Fibroblast of upper back skin (primary cell): ENCODE measurements around the gene UNC5C.

ENCODE experiments used
- DNase-seq: peaks from one replicate; pipeline ENCODE4 v3.0.0-alpha.2; 2013

The UNC5C gene

DNA sequence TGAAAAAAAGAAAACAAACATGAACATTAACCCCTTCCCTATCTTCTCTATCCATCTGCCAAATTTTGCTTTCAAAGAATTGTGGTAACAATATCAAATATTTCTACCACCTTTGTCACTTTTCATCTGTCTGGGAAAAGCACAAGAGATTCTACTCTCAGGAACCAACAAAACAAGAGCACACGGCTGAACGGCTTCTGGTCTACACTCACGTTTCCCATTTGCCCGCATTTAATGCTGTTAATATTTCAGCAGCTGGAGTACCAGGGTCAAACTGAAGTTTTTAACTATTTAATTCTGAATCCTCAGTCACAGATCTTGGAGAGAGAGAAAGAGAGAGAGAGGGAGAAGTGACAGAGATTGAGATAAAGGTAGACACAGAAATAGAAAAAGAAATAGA, 91.4 kb downstream of the UNC5C start:
- DNase-seq, result no peak

- DNase-seq, result no peak
Measured at GRCh38 chr4:95450294-95450693, 98.5 kb downstream of the UNC5C start.

GRCh38 chr4:95446173-95446572, 102.6 kb downstream of the UNC5C start:
- no peak for DNase-seq

DNA sequence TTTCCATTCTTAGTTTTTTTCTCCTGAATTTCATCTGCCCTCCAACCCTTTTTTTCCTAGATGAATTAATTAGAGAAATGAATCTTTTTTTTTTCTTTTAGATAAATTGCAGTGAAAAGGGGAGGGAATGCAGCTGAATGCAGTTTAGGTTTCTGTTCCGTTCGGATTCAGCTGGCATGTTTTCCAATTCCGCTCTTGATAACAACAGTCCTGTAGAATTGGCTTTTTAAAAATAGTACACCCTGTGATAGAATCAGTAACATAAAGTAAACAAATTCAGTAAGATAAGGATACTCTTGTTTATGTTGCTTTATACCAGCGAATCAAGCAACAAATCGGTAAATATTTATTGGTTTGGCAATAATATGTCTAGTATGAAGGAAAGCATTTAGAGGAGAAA, 103.5 kb downstream of the UNC5C start:
- DNase-seq, result no peak

DNA sequence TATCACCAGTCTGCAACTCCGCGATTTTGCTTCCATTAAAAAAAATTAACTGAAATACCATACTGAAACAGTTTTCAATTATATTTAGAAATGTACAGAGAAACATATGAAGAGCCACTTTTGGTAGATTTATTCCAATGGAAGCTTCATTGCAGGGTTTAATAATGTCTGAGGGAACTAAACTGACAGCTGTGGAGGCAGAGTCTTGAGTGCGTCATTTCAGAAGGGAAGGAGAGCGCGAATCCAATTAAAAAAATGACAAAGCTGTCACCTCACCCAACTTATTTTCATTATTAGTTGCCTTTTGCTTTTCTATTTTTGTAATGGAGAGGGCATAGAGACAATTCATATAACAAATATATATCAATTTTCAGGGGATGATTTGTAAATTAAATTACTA, 104.0 kb downstream of the UNC5C start:
- DNase-seq, result no peak

GRCh38 chr4:95439896-95440295, 108.9 kb downstream of the UNC5C start:
- DNase-seq, result no peak

DNA sequence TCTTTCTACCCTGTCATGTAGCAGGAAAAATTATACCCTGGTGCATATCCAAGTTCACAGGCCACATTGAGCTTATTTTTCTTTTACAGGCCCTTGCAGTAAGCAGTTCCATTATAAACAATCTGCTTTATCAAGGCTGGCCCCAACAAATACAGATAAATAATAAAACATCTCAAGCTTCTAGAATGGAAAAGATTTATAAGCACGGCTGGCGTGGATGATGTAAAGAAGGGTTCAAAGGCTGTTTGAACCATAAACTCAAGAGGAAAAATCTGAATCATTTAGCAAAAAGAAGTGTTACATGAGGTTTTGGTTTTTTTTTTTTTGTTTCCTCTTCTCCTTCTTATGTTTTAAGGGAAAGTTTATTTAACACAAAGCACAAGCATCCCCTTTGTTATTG, 109.7 kb downstream of the UNC5C start:
- DNase-seq, result no peak

DNA sequence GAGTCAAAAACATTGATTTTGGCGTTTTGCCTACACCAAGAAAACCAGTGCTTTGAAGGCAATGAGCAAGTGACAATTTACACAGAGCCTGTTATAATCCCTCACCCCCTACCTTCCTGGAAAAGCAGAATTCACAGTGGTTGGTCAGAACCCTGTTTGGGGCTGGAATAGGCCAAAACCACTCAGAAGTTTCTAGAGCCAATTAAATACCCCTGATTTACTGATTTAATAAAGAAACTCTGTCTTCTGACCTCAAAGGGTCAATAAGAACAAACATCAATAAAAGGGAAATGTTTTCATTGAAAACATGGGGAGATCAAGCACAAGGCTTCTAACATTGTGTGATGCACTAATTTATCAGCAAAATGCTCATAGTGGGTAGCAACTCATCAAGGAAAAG, 116.3 kb downstream of the UNC5C start:
- no peak for DNase-seq

DNA sequence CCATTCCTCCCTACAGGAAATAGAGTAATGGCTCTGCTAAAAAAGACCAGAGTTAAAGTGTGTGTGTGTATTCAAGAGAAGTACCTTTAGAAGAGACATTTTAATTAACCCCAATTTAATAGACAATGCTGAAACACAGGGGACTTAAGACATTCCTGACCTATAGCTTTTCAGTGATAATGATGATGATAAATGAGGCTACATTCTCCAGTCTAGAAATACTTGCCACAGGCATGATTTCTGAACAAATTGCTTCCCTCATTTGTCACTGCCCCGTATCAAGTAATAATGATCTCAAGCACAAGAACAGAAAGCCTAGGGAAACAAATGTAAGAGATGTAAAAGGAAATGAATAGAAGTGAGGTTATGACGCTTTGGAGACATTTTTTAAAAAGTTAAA, 117.1 kb downstream of the UNC5C start:
- no peak for DNase-seq

DNA sequence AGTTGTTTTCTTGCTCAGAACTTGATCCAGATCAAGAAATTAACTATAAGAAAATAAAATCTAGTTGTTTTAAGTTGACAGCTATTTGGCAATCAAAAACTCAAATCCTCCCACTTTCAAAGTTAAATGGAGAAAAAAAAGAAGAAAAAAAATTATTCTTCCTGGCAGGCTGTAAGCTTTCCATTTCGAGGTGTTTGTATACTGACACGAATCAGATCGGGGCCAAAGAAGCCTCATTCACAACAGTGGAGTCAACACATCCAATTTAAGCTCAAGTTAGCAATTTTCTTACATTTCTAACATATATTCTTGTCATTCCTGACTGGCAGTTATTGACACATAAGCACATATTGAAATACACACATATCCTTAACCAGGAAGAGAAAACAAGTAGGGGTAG, 119.4 kb downstream of the UNC5C start:
- DNase-seq, result no peak

DNA sequence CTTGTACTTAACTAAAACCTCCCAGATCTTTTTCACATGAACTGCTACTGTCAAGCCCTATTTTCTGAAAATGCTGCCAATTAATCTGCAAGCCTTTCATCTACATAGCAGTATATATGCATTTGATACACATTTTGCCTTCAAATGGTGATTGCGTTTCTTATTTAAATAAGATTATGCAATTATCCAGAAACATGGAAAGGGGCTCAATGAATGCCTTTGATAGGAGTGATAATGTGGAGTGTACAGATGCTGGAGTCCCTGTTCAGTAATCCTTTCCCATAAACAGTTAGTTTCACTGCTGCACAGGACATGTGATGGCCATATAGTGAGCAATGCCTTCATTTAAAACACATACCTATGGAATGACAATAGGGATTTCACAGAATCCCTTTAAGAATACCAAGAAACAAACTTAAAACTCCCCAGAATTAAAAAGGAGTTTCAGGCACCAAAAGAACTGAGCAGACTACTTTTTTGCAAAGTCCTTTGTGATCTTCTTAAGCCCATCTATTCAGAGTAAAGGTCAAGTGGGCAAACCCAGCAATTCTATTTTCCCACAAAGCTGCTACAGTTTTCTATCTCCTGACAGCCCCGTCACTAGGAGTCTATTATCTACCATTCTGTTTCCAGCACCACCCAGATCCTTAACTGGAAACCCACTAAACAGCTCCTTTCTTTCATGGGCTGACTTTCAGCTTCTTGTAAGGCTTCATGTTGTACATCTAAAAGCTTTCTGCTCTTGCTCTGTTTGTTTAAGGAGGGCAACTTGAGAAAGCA, 120.3 kb downstream of the UNC5C start:
- no peak for DNase-seq

GRCh38 chr4:95426455-95426854, 122.3 kb downstream of the UNC5C start:
- DNase-seq, result no peak

DNA sequence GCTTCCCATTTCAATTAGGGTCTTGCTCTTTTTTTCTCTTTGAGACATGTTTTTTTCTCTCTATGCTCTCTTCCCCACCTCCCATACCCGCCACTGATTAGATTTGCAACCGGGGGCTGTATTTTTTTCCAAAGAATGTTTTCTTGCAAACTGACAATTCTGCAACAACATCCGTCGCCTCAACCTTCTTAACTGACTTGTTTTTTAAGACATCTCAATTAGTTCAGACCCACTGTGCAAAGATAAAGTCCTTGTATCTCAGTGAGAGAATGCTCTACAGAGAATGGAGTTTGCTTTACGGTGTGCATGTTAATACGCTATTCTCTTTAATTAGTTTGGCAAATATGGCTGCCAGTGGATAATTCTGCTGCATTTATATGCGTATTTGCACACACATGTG, 126.3 kb downstream of the UNC5C start:
- no peak for DNase-seq

GRCh38 chr4:95421869-95422268, 126.9 kb downstream of the UNC5C start:
- DNase-seq, result no peak

- DNase-seq, result no peak
Measured at GRCh38 chr4:95417531-95417930, 131.2 kb downstream of the UNC5C start.

GRCh38 chr4:95415346-95415771, 133.4 kb downstream of the UNC5C start:
- peak; percentile 8 for DNase-seq

- peak; percentile 5 for DNase-seq
Measured at GRCh38 chr4:95411371-95412088, 137.2 kb downstream of the UNC5C start.

DNA sequence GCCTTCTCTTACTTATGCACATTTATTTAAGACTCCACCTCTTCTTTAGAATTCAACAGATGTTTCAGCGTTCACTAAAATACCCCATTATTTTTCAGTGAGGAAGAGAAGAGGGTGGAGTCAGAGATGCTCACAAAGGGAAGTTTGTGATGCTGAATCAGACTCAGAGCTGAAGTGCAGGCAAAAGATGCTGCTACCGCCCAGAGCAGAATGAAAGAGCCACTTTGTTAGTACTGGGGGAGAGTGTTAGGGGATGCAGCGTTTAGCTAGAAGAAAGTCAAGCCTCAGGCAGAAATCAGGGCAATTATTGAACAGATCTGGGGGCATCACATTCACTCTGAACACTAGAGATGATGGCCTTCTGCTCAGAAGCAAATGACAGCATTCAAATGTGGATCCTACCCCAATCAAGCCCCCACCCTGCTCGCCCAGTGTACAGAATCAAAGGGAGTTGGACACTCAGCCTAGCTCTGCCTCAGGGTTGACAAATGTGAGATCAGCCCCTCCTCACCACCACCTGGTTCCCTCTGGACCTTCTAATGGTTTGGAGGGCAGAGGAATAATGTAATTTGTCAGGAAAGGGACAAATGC, 138.3 kb downstream of the UNC5C start:
- DNase-seq, result no peak

DNA sequence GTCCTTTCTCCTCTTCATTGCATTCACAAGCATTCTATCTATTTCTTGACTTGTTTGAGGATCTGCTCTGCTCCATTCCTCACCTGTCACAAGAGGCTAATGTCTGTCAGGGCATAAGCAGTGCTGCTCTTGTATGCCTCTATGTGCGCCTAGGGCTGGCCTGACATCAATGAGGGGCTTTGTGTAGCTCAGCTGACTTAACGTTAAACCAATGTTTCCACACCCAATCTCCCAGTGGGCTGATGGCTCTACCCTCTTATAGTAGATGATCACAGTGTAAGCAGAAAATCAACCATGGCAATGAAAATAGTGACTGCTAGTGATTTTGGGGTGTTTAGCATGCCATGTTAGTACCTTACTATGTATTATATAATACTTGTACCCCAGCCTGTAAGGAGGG, 139.0 kb downstream of the UNC5C start:
- DNase-seq, result no peak

DNA sequence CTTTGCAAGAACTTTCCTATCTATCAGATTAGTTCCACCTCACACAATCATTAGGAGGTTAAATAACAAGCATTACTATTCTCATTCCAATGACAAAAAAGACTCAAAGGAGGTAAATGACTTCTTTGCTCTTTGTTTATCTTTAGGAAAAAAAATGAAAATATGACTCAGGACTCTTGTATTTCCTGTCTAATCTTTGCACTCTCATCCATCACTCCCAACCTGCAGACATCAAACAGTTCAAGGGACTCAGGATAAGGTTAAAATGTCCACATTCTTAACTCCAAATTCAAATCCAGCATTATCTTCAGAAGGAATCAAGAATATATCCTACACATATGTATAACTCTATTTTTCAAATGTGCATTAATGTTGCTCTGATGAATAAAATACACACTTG, 139.6 kb downstream of the UNC5C start:
- peak; percentile 34 for DNase-seq

DNA sequence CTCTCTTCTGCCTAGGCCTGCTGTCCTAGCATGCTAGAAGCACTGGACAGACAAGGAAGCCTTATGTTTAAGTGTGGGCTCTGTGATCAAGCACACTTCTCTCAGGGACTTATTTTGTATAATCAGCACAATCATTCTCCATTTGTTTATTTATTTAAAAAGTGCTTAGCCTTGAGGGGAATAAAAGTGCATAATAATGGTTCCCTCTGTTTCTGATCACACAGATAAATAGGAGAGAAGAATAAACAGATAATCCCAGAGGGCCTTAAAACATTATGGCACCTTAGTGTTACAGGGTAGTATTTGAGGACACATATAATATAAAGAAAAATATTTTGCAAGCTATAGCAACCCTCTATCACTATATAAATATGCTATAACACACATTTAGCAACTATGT, 146.5 kb downstream of the UNC5C start:
- no peak for DNase-seq

- DNase-seq, result no peak
Measured at GRCh38 chr4:95398217-95398616, 150.6 kb downstream of the UNC5C start.

DNA sequence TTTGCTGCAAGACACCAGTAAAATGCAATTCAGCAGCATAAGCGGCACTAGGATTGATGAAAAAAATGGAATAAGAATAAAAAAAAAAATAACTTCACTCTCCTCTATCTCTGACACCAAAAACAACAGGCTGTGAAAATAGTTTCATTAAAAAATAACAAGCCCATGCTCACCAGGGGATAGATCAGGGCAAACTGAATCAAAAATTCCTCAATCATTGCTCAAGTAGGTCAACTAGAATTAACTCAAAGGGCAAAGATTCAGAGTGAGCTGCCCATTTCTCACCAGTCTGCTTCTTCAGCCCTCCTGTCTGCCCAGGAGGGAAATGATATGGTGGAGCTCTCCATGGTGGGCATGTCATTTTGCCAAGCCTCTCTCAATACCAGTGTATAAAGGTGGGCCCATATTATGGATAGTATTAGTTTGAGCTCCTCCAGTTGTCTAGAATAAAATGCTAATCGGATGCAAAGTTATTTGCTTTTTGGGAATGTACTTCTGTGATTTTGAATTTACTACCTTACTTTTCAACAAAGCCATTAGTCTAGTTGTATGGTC, 153.9 kb downstream of the UNC5C start:
- DNase-seq, result no peak

DNA sequence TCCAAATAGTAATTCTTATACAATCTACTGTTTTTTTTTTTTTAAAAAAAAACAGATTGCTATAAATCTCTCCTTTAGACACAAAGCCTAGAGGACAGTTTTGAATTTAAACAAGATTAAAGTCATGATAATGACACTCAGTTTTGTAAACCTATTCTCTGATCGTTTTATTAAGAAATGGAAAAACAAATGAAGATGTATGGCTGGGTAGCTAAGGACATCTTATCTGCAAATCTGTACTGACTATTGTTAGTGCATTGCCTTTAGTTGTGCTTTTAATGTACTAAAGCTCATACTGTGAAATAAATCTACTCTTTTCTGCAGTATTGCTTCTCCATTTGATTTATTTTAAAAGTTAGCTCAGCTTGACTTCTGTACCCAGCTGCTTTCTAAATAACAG, 155.0 kb downstream of the UNC5C start:
- DNase-seq, result no peak
